Activated T-cell treated with anti-CD3 and anti-CD28 coated beads, Interleukin-2, amount 50 U/mL, for 24 hours (primary cell): ENCODE data around the gene B4GALNT4.
"Not testable (repeated sequence)": the region's sequence is repeated elsewhere in the genome, so short reads cannot be mapped to it uniquely, and the experiment has no call there.

Source experiments
- DNase-seq: peaks from one replicate; pipeline ENCODE4 v3.0.0-alpha.2; 2020
- H3K27ac Mint-ChIP-seq: 2 replicates; pipeline ENCODE4 v1.8.0; 2020; ENCODE audit warnings: mild to moderate bottlenecking, mixed read lengths
- H3K27me3 Mint-ChIP-seq: 2 replicates; pipeline ENCODE4 v1.8.0; 2020; ENCODE audit warnings: mixed read lengths
- H3K36me3 Mint-ChIP-seq: 2 replicates; pipeline ENCODE4 v1.8.0; 2020; ENCODE audit warnings: low read depth, mixed read lengths
- H3K4me1 Mint-ChIP-seq: 2 replicates; pipeline ENCODE4 v1.8.0; 2020; ENCODE audit warnings: low read depth, mixed read lengths
- H3K4me3 Mint-ChIP-seq: 2 replicates; pipeline ENCODE4 v1.8.0; 2020; ENCODE audit warnings: mild to moderate bottlenecking, moderate library complexity, mixed read lengths
- H3K9me3 Mint-ChIP-seq: 2 replicates; pipeline ENCODE4 v1.8.0; 2020; ENCODE audit warnings: mixed read lengths

The B4GALNT4 gene

GRCh38 chr11:330694-331357 is 38.5 kb upstream of the B4GALNT4 start:
- DNase-seq: peak; percentile 42
- Mint-ChIP-seq H3K9me3 (no peaks in the 10 kb centered on the region), H3K27me3 (no peaks in the 10 kb centered on the region), H3K36me3 (no peaks in the 10 kb centered on the region), H3K4me3 (peak overlapping the region; percentile 35), H3K4me1 (peaks cover 65% of the 10 kb centered on the region), H3K27ac (peak overlapping the region; percentile 74)

GRCh38 chr11:331358-332060 is 37.8 kb upstream of the B4GALNT4 start:
- Mint-ChIP-seq H3K36me3 (no peaks in the 10 kb centered on the region), H3K4me3 (peak overlapping the region; percentile 35), H3K27ac (peak overlapping the region; percentile 74), H3K9me3 (no peaks in the 10 kb centered on the region), H3K4me1 (peaks cover 65% of the 10 kb centered on the region), H3K27me3 (no peaks in the 10 kb centered on the region)
- peak; percentile 31 for DNase-seq

- Mint-ChIP-seq H3K27ac (no peak overlapping the region), H3K9me3 (no peaks in the 10 kb centered on the region), H3K36me3 (no peaks in the 10 kb centered on the region), H3K4me3 (no peak overlapping the region), H3K4me1 (peaks cover 57% of the 10 kb centered on the region), H3K27me3 (no peaks in the 10 kb centered on the region)
- peak; percentile 25 for DNase-seq
Measured at GRCh38 chr11:332651-333480, 36.4 kb upstream of the B4GALNT4 start.

GRCh38 chr11:333616-334263 is 35.6 kb upstream of the B4GALNT4 start:
- H3K9me3 Mint-ChIP-seq, H3K4me3 Mint-ChIP-seq, H3K36me3 Mint-ChIP-seq, H3K27ac Mint-ChIP-seq, H3K27me3 Mint-ChIP-seq: not testable (repeated sequence)
- peak; percentile 16 for DNase-seq
- H3K4me1 Mint-ChIP-seq: peaks cover 53% of the 10 kb centered on the region

- H3K36me3 Mint-ChIP-seq: no peaks in the 10 kb centered on the region
- H3K27ac Mint-ChIP-seq: no peak overlapping the region
- H3K9me3 Mint-ChIP-seq: no peaks in the 10 kb centered on the region
Measured at GRCh38 chr11:334264-334994, 34.9 kb upstream of the B4GALNT4 start.

GRCh38 chr11:335779-336658 is 33.3 kb upstream of the B4GALNT4 start:
- peak; percentile 19 for DNase-seq
- H3K36me3 Mint-ChIP-seq: no peaks in the 10 kb centered on the region
- no peaks in the 10 kb centered on the region for H3K9me3 Mint-ChIP-seq
- H3K27me3 Mint-ChIP-seq: no peaks in the 10 kb centered on the region
- peaks cover 36% of the 10 kb centered on the region for H3K4me1 Mint-ChIP-seq
- H3K4me3 Mint-ChIP-seq: no peak overlapping the region
- peak overlapping the region; percentile 1 for H3K27ac Mint-ChIP-seq

More at GRCh38 chr11:334264-334994, 34.9 kb upstream of the B4GALNT4 start:
- DNase-seq: peak; percentile 17
- Mint-ChIP-seq H3K4me1 (peaks cover 48% of the 10 kb centered on the region), H3K27me3 (no peaks in the 10 kb centered on the region), H3K4me3 (no peak overlapping the region)

- DNase-seq: peak; percentile 17
- H3K4me3 Mint-ChIP-seq: no peak overlapping the region
- peak overlapping the region; percentile 1 for H3K27ac Mint-ChIP-seq
- H3K36me3 Mint-ChIP-seq: no peaks in the 10 kb centered on the region
- no peaks in the 10 kb centered on the region for H3K27me3 Mint-ChIP-seq
- peaks cover 31% of the 10 kb centered on the region for H3K4me1 Mint-ChIP-seq
- no peaks in the 10 kb centered on the region for H3K9me3 Mint-ChIP-seq
Measured at GRCh38 chr11:336659-337198, 32.6 kb upstream of the B4GALNT4 start.

GRCh38 chr11:337711-338110 is 31.6 kb upstream of the B4GALNT4 start:
- peak; percentile 14 for DNase-seq
- Mint-ChIP-seq H3K36me3 (no peaks in the 10 kb centered on the region), H3K27me3 (no peaks in the 10 kb centered on the region), H3K9me3 (no peaks in the 10 kb centered on the region), H3K4me1 (peaks cover 29% of the 10 kb centered on the region), H3K4me3 (no peak overlapping the region), H3K27ac (no peak overlapping the region)

- no peak overlapping the region for H3K4me3 Mint-ChIP-seq
- no peaks in the 10 kb centered on the region for H3K27me3 Mint-ChIP-seq
Measured at GRCh38 chr11:339963-340362, 29.3 kb upstream of the B4GALNT4 start.

GRCh38 chr11:340539-341512 is 28.5 kb upstream of the B4GALNT4 start:
- Mint-ChIP-seq H3K4me3 (no peak overlapping the region), H3K4me1 (peaks cover 22% of the 10 kb centered on the region), H3K27ac (no peak overlapping the region)

More at GRCh38 chr11:339963-340362, 29.3 kb upstream of the B4GALNT4 start:
- H3K36me3 Mint-ChIP-seq: no peaks in the 10 kb centered on the region
- no peaks in the 10 kb centered on the region for H3K9me3 Mint-ChIP-seq
- H3K4me1 Mint-ChIP-seq: peaks cover 26% of the 10 kb centered on the region
- H3K27ac Mint-ChIP-seq: no peak overlapping the region
- DNase-seq: no peak

GRCh38 chr11:342328-342727 is 27.0 kb upstream of the B4GALNT4 start:
- no peak overlapping the region for H3K4me3 Mint-ChIP-seq
- H3K27me3 Mint-ChIP-seq: no peaks in the 10 kb centered on the region

More at GRCh38 chr11:340539-341512, 28.5 kb upstream of the B4GALNT4 start:
- H3K27me3 Mint-ChIP-seq: no peaks in the 10 kb centered on the region
- no peak for DNase-seq
- H3K9me3 Mint-ChIP-seq: no peaks in the 10 kb centered on the region
- no peaks in the 10 kb centered on the region for H3K36me3 Mint-ChIP-seq

More at GRCh38 chr11:342328-342727, 27.0 kb upstream of the B4GALNT4 start:
- Mint-ChIP-seq H3K9me3 (no peaks in the 10 kb centered on the region), H3K36me3 (no peaks in the 10 kb centered on the region), H3K27ac (no peak overlapping the region), H3K4me1 (peaks cover 11% of the 10 kb centered on the region)
- DNase-seq: no peak
